Measurements from ENCODE around the gene GSG1.

- TF ChIP-seq CTCF (IDR thresholded peaks at IDR 0.05; ENCODE audit: insufficient read depth, low read depth, low read length) (no peak), EZH2 (IDR thresholded peaks at IDR 0.05; ENCODE audit: insufficient read depth, low read length) (no peak)
Observed at GRCh38 chr12:13121568-13121967, 18.1 kb upstream of the GSG1 start.
